GM12891 (cell line): ENCODE results near the gene SLC66A1.

Experiments
- DNase-seq: peaks from one replicate; pipeline ENCODE4 v3.0.0; 2011; ENCODE audit warnings: low spot score; ENCODE audit not compliant: insufficient read length
- FAIRE-seq: peaks from 2 replicates; lab custom pipeline; 2011; peaks lifted over from hg19 to GRCh38; lab: Jason Lieb, UNC
- PAX5 ChIP-seq: IDR thresholded peaks from 2 replicates; pipeline ENCODE4 v1.6.1; 2011; ENCODE audit warnings: low read length, moderate library complexity, mild to moderate bottlenecking; ENCODE audit not compliant: insufficient read depth, severe bottlenecking
- POLR2A ChIP-seq: IDR thresholded peaks from 2 replicates; pipeline ENCODE4 v1.6.1; 2011; ENCODE audit warnings: low read depth, low read length, control low read depth
- POLR2AphosphoS5 ChIP-seq: IDR thresholded peaks from 2 replicates; pipeline ENCODE4 v1.6.1; 2011; ENCODE audit warnings: low read depth, low read length, control low read depth
- POU2F2 ChIP-seq: IDR thresholded peaks from 2 replicates; pipeline ENCODE4 v1.6.1; 2011; ENCODE audit warnings: low read depth, mild to moderate bottlenecking, control low read depth, low read length, moderate library complexity
- SPI1 ChIP-seq: IDR thresholded peaks from 2 replicates; pipeline ENCODE4 v1.6.1; 2011; ENCODE audit warnings: low read depth, low read length, control low read depth
- TAF1 ChIP-seq: IDR thresholded peaks from 2 replicates; pipeline ENCODE4 v1.6.1; 2011; ENCODE audit warnings: low read depth, low read length, control low read depth

SLC66A1 gene

DNA sequence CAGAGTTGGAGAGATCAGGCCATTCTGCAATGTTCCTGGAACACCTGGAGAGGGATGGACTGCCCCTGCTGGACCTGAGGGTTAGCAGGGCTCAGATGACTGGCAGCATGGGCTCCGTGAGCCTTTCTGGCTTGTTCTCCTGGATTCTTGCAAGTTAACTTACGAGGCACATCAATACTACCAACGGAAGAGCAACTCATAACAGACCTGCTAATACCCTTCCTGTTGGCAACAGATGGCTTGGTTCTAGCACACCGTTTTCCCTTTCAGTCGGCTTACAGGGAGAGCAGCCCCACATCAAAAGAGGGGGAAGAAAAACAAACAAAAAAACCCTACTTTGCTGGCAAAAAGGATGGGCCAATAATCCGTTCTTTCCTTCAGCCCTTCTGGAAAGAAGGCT is 47.9 kb downstream of the SLC66A1 start:
- DNase-seq = no peak
- FAIRE-seq = peak; percentile 68
- TF ChIP-seq SPI1 = no peak
- no peak for TF ChIP-seq POU2F2
- no peak for TF ChIP-seq TAF1
- TF ChIP-seq PAX5 = no peak
- TF ChIP-seq POLR2AphosphoS5 = no peak
- no peak for TF ChIP-seq POLR2A

DNA sequence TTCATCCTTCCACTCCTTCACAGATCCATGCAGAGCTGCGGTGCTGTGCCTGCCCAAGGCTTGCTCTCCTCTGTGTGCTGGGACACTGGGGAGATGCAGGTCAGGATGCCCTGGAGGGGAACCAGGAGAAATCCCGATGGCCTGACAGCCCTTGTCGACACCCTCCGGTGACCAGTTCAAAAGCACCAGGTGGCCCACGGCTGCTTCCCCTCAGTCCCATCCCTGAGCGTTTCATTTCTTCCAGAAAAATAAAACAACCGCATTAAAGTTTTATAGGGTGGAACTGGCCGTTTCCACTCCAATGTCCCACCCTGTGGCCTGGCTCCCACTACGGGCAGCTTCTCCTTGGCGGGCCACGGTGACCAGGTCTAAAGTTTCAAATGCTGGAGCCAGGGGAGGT is 48.3 kb downstream of the SLC66A1 start:
- TF ChIP-seq SPI1 = no peak
- DNase-seq (no peak), FAIRE-seq (peak; percentile 38)

DNA sequence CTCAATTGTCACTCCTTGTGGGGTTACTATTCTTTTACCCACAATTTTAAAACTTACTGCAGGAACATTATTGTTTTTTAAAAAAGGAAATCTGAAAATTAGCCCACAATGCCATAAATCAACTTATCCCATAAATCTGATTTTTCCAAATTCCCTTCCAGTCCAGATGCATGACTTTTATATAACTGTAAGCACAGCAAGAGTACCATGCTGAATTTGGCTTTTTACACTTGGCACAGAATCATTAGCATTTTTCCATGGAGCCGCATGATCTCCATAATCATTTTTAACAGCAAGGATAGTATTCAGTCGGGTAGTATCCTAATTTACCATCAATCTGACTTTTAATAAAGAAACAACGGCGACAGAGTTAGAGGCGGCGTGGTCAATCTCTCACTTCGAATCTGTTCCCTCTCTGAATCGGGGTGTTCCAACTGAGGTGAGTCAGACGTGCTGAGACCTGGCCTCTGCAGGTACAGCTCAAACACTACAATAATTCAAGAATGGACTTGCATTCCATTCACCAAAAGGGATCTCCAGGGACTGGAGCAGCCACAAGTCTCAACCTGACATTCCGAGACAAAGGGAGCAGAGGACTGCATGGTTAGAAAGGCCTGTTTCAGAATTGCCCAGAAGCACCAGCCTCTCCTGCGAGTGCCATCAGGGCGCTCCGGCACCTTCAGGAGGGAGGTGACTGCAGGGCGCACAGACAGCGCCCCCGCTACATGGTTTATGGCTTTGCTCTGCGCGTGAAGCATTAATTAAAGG is 48.9 kb downstream of the SLC66A1 start:
- DNase-seq = no peak
- FAIRE-seq = no peak
- TF ChIP-seq POLR2AphosphoS5 (no peak), TAF1 (no peak), SPI1 (no peak), PAX5 (no peak), POU2F2 (no peak), POLR2A (no peak)

DNA sequence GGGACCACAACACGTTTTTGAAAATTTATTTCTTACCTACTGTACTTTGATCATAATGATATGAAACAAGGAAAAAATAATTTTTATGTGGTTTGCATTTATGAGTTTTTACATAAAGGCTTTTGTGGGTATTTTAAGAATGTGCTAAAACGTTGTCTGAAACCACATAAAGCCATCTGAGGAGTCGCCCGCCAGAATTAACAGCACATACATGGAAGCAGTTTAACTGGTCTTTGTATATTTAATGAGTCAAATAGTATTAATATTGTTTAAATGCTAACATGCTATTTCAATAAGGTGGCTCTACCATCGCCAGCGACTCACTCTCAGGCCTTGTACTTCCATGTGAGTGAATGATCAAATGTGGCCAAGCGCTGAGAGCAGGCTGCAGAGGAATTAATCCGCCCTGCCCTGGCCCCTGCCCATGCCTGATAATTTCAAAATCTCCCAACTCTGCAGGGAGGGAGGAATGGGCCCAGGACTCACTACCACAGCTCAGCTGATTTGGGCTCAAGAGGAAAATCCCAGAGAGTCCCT is 49.6 kb downstream of the SLC66A1 start:
- TF ChIP-seq POLR2A = no peak
- TF ChIP-seq POU2F2 = no peak
- no peak for FAIRE-seq

DNA sequence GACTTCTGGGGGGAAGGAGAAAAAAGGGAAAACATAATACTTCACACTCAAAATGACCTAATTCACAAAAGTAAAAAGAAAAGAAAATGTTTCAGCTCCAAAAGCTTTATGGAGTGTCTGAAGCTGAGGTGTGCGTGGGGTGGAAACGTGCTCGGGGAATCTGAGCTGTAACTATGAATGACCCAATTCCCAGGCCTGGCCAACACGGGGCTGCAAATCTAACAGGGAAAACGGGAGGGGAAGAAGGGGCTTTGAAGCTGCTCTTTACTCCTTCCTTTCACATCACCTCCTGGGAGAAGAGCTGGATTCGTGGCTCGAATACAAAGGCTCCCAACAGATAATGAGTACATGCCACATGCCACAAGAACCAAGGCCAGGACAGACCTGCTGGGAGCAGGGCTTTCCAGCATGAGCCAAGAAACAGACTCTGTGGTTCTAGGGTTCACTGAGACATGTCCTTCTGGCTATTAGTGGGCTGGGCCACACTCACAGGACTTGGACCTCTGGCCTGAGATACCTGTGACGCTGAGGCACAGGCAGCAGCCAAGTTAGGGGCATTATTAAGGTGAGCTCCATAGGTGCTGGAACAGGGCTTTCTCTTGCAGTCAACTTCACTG is 51.5 kb downstream of the SLC66A1 start:
- FAIRE-seq (no peak), DNase-seq (no peak)

More for the DNA sequence above, 49.6 kb downstream of the SLC66A1 start:
- no peak for DNase-seq

DNA sequence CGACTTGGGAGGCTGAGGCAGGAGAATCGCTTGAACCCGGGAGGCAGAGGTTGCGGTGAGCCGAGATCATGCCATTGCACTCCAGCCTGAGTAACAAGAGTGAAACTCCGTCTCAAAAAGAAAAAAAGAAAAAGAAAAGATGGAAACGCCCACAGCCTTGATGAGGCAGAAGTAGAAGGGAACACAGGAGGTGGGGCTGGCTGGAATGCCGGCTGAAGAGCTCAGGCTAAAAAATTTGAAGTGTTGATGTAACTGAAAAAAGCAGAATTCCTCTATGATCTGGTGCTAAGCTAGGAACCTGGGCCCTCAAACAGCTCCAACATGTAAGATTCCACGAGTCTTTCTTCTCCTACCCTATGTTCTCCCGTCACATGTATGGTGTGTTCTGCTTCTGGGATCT is 53.6 kb downstream of the SLC66A1 start:
- TF ChIP-seq PAX5 (no peak), POU2F2 (no peak), POLR2AphosphoS5 (no peak), POLR2A (no peak), TAF1 (no peak), SPI1 (no peak)
- no peak for DNase-seq
- FAIRE-seq = no peak

More for the DNA sequence above, 51.5 kb downstream of the SLC66A1 start:
- TF ChIP-seq POLR2A (no peak), PAX5 (no peak), TAF1 (no peak), POU2F2 (no peak), SPI1 (no peak), POLR2AphosphoS5 (no peak)

DNA sequence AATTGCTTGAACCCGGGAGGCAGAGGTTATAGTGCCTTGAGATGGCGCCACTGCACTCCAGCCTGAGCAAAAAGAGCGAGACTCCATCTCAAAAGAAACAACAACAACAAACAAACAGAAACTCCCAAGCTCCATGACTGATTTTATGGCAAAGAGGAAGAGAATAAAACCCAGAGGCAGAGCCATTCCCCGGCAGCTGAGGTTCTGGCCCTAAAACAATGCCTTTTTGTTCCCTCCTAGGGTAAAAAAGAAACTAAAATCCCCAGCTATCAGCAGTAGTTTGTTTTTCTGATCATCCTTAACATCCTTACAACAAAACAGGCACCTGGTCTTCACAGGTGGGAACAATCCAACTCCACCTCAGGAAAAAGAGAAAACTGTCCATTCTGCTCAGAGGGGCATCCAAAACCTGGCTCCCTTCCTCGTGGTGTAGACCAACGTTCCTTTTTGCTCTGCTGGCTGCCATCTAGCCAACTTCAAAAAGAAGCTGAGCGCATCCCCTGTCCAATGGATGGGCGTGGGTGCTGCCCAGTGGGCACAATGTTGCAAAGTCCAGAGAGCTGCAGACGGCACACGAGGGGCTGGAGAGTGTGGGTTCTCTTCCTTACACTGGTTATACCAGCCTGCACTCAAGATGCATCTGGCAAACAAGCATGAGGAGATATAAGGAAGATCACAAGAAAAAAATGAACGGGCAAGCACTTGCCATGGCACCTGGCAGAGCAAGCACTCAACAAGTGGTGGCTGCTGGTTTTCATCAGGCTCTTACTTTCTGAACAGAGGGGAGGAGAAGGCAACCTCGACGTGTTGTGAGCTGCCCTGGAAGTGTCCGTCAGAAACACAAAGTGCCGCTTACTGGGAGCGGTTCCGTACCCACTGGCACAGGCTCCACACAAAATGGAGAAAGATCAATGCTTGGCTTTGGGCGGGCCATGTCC is 54.7 kb downstream of the SLC66A1 start:
- FAIRE-seq (no peak), DNase-seq (no peak)
- TF ChIP-seq POU2F2 (no peak), POLR2AphosphoS5 (no peak), SPI1 (no peak), PAX5 (no peak), TAF1 (no peak), POLR2A (no peak)

DNA sequence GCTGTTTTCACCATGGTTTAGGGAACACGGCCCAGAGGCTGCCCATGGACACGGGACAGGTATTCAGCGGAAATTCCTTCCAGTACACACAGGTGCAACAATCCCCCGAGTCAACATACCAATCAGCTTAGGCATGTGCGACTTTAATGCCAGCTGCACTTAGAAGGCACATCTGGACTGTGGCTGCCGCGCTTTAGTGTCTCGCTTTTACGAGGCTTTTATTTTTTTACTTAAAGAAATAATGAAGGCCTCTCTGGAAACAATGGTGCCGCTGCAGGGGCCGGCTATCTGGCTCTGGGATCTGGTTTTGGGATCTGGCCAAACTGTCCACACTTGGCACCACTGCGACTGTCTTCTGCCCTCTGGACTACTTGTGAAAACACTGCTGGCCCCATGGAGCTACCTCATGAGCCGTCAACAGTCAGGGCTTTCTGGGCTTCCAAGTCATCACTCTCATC is 55.5 kb downstream of the SLC66A1 start:
- DNase-seq (no peak), FAIRE-seq (no peak)
- TF ChIP-seq POLR2A (no peak), TAF1 (no peak), SPI1 (no peak), POLR2AphosphoS5 (no peak)

DNA sequence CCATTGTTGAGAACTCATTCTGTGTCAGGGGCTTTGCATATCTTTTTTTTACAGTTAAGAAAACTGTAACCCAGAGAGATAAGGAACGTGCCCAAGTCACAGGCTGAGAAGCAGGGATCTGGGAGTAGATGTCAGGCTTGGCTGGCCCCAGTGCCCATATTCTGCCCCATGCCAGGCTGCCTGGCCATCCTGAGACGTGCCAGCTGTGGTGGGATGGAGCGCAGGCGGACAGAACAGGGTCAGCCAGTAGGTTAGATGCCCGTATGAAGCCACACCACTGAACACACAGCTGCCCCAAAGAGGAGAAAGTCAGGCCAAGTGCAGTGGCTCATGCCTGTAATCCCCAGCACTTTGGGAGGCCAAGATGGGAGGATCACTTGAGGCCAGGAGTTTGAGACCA is 55.9 kb downstream of the SLC66A1 start:
- TF ChIP-seq SPI1 = no peak
- DNase-seq (no peak), FAIRE-seq (no peak)

DNA sequence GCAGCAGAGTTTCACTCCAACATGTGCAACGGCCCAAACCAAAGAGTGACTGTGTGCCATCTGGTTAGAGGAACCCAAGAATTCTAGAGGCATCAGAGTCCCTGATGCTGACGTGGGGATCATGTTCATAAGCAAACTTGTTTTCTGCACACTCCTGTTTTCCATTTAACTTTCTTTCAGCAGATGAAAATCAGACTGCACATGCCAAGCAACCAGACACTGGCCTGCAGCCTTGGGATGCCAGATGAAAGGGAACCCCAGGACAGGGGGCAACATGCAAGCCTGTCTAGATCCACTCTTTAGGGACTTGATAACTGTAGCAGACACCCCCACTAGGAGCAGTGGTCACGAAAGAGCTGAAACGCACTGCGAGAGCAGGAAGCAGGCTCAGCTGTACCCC is 56.8 kb downstream of the SLC66A1 start:
- no peak for DNase-seq
- TF ChIP-seq POU2F2 = no peak
- no peak for TF ChIP-seq POLR2A
- TF ChIP-seq SPI1 = no peak
- no peak for TF ChIP-seq TAF1
- TF ChIP-seq POLR2AphosphoS5 = no peak
- no peak for TF ChIP-seq PAX5
- FAIRE-seq = no peak
